B cell (primary cell): ENCODE data around the gene ZBP1. TPM values are rescaled to one million over a fixed set of nuclear protein-coding genes. Genes with fewer than 3 reads are reported as not detected.

Source experiments
- ATAC-seq: fragments of 200-7000 bp; cut with Tn5 transposase; one replicate; pipeline ENCODE4 v1.10.0; 2021; ENCODE audit warnings: low read depth, mild to moderate bottlenecking, moderate number of reproducible peaks, moderate library complexity
- CTCF ChIA-PET: fragments of 350-600 bp; sonication (Branson Sonifier 250); formaldehyde crosslinking; loops from one replicate; lab custom pipeline; 2021; ENCODE audit warnings: antibody characterized with exemption, inconsistent platforms; lab: Charles Lee
- POLR2A ChIA-PET: fragments of 350-600 bp; sonication (Branson Sonifier 250); formaldehyde crosslinking; loops from one replicate; lab custom pipeline; 2021; ENCODE audit warnings: antibody characterized with exemption; lab: Charles Lee
- DNase-seq: peaks from one replicate; pipeline ENCODE4 v3.0.0; 2013
- H2AFZ ChIP-seq: 2 replicates; pipeline ENCODE4 v1.6.1; 2012; ENCODE audit warnings: mild to moderate bottlenecking, low read depth, low read length; ENCODE audit not compliant: insufficient read depth, poor library complexity, severe bottlenecking
- H3K27ac ChIP-seq, 2 donors: 1 replicate in 1 of 2; 2 replicates in 1 of 2; pipeline ENCODE4 v1.5.1; 2012 to 2013; ENCODE audit warnings: low read length in 2 of 2, mild to moderate bottlenecking in 2 of 2, moderate library complexity in 1 of 2
- H3K27me3 ChIP-seq, 4 experiments: fragments of 200-600 bp in 1 of 4; sonication (generic) in 1 of 4; replicated peaks in 1 of 4; 1 replicate in 2 of 4; 2 replicates in 2 of 4; pipeline versions ENCODE4 v1.6.1 to v1.7.0; 2013 to 2016; ENCODE audit warnings: low read length in 3 of 4, mild to moderate bottlenecking in 2 of 4, mixed read lengths in 1 of 4, moderate library complexity in 1 of 4; ENCODE audit not compliant: insufficient read depth in 4 of 4, control insufficient read depth in 3 of 4; ENCODE audit errors: control extremely low read depth in 1 of 4
- H3K36me3 ChIP-seq, 2 experiments: replicated peaks in 1 of 2; 1 replicate in 1 of 2; 2 replicates in 1 of 2; pipeline versions ENCODE4 v1.6.1 to v1.7.1; 2013; ENCODE audit warnings: low read length in 1 of 2; ENCODE audit not compliant: insufficient read depth in 2 of 2, control insufficient read depth in 1 of 2; ENCODE audit errors: control extremely low read depth in 1 of 2, extremely low read depth in 1 of 2
- H3K4me1 ChIP-seq, 2 donors: fragments of 200-600 bp in 1 of 2; sonication (generic) in 1 of 2; 1 replicate in 1 of 2; 2 replicates in 1 of 2; pipeline versions ENCODE4 v1.5.1 to v1.6.1; 2013 to 2017; ENCODE audit warnings: low read length in 2 of 2; ENCODE audit not compliant: control insufficient read depth in 2 of 2, insufficient read depth in 2 of 2
- H3K4me2 ChIP-seq: replicated peaks from 2 replicates; pipeline ENCODE3; 2012; ENCODE audit warnings: mild to moderate bottlenecking, low read depth, low read length; ENCODE audit not compliant: poor library complexity, severe bottlenecking
- H3K4me3 ChIP-seq, 5 experiments: fragments of 200-600 bp in 1 of 5; sonication (generic) in 1 of 5; 1 replicate in 3 of 5; 2 replicates in 2 of 5; pipeline versions ENCODE4 v1.5.1 to v1.7.0; 2011 to 2016; ENCODE audit warnings: low read length in 4 of 5, mild to moderate bottlenecking in 4 of 5, low read depth in 2 of 5, control low read depth in 1 of 5, moderate library complexity in 1 of 5; ENCODE audit not compliant: insufficient read depth in 1 of 5; ENCODE audit errors: control extremely low read depth in 1 of 5, extremely low read depth in 1 of 5
- H3K79me2 ChIP-seq: fragments of 200-600 bp; sonication (generic); one replicate; pipeline ENCODE4 v1.6.0; 2016; ENCODE audit warnings: low read length; ENCODE audit not compliant: control insufficient read depth, insufficient read depth
- H3K9ac ChIP-seq: fragments of 200-600 bp; sonication (generic); 2 replicates; pipeline ENCODE4 v1.6.1; 2017; ENCODE audit warnings: mild to moderate bottlenecking, low read length, moderate library complexity
- H3K9me3 ChIP-seq, 3 donors: one replicate each; pipeline versions ENCODE4 v1.6.1 to v1.7.1; 2013; ENCODE audit warnings: low read length in 2 of 3; ENCODE audit not compliant: control insufficient read depth in 2 of 3, insufficient read depth in 1 of 3; ENCODE audit errors: control extremely low read depth in 1 of 3
- H4K20me1 ChIP-seq: 2 replicates; pipeline ENCODE4 v1.6.0; 2012; ENCODE audit warnings: mild to moderate bottlenecking, low read length; ENCODE audit not compliant: insufficient read depth, control insufficient read depth, poor library complexity, severe bottlenecking
- H3K27ac Mint-ChIP-seq: one replicate; pipeline ENCODE4 v1.8.0; 2021; ENCODE audit warnings: mixed read lengths
- H3K27me3 Mint-ChIP-seq: one replicate; pipeline ENCODE4 v1.8.0; 2021; ENCODE audit warnings: mixed read lengths
- H3K4me1 Mint-ChIP-seq: one replicate; pipeline ENCODE4 v1.8.0; 2021; ENCODE audit warnings: mixed read lengths
- H3K4me3 Mint-ChIP-seq: one replicate; pipeline ENCODE4 v1.8.0; 2021; ENCODE audit warnings: mixed read lengths
- H3K9me3 Mint-ChIP-seq: one replicate; pipeline ENCODE4 v1.8.0; 2022; ENCODE audit warnings: mixed read lengths; ENCODE audit not compliant: insufficient read depth
- CTCF ChIP-seq: fragments of 200-600 bp; IDR thresholded peaks from one replicate; pipeline ENCODE4 v1.8.0; 2022; ENCODE audit warnings: antibody characterized with exemption, mild to moderate bottlenecking
- EZH2 ChIP-seq: IDR thresholded peaks from 2 replicates; pipeline ENCODE4 v1.6.1; 2012; ENCODE audit warnings: borderline replicate concordance, low read depth, mild to moderate bottlenecking, moderate library complexity, low read length; ENCODE audit not compliant: insufficient read depth, poor library complexity, severe bottlenecking
- WGBS: methylation state at CpG from one replicate; pipeline ENCODE4 v1.1.5; 2013; ENCODE audit warnings: missing lambda C conversion rate; ENCODE audit not compliant: insufficient coverage; 5-methylcytosine and 5-hydroxymethylcytosine counted together
- intact Hi-C: fragments of 100-400 bp; cut with micrococcal nuclease; formaldehyde crosslinking; loops from one replicate; pipeline ENCODE4 v1.10.0; 2022
- polyA plus RNA-seq: library from polyadenylated mRNA; depleted of rRNA; stranded (reverse); fragments of >200 nt; gene quantifications from 2 replicates; pipeline ENCODE4 v1.2.3, GENCODE V29; 2012
- total RNA-seq, 2 donors: library from RNA; stranded (reverse); fragments of 120-200 nt in 1 of 2; gene quantifications; 1 replicate in 1 of 2; 2 replicates in 1 of 2; pipeline versions ENCODE4 v1.2.3 to v1.2.4, GENCODE V29; 2013 to 2022

The ZBP1 gene
- total and polyA plus RNA-seq, 2 donors (not counting 1 experiment from before 2014, with no cell fraction given): 29.9 to 69.2 TPM

- Mint-ChIP-seq H3K4me3 (no peak overlapping the region), H3K27ac (no peak overlapping the region), H3K27me3 (no peaks in the 10 kb centered on the region), H3K9me3 (no peaks in the 10 kb centered on the region), H3K4me1 (peaks cover 26% of the 10 kb centered on the region)
- DNase-seq: peak; percentile 8
- intact Hi-C loops: loop anchor here (10.0 kb wide), 1 partner anchor 191 kb away; no protein-coding TSS in a partner anchor
- TF ChIP-seq EZH2 (no peak), CTCF (no peak)
- no peaks in the 10 kb centered on the region for H3K9me3 ChIP-seq
- H3K27ac ChIP-seq: no peak overlapping the region
- POLR2A ChIA-PET: interaction anchor here (1.3 kb wide), 1 partner anchor 25 kb away, joined by 4 read pairs; no protein-coding TSS in a partner anchor
- CTCF ChIA-PET: interaction anchor here (0.7 to 7.0 kb wide), 38 partner anchors 8 to 995 kb away, joined by 3 to 100 read pairs (median 4); partner anchors contain the start of genes PMEPA1 and ZBP1
- no peak overlapping the region for H3K9ac ChIP-seq
- H4K20me1 ChIP-seq: peaks cover 60% of the 10 kb centered on the region
- WGBS: 86% methylated on average over 7 of the region's 8 CpGs
- H3K4me3 ChIP-seq: no peak overlapping the region
- H3K27me3 ChIP-seq: no peaks in the 10 kb centered on the region
- peaks cover 0 to 71% of the 10 kb centered on the region in 2 experiments for H3K36me3 ChIP-seq
- H3K4me1 ChIP-seq: peaks cover 4 to 16% of the 10 kb centered on the region in 2 donors
- no peak overlapping the region for H2AFZ ChIP-seq
- H3K4me2 ChIP-seq: no peak overlapping the region
- H3K79me2 ChIP-seq: peaks cover 8% of the 10 kb centered on the region
- no peak for ATAC-seq
Measured at GRCh38 chr20:57653546-57653900, 33.3 kb upstream of the ZBP1 start.
